ENCODE data around the gene LHX4.
A peak's percentile ranks its signal among the peaks of the same experiment; 100 is the strongest.

LHX4 gene

GRCh38 chr1:180279651-180280050, 49.6 kb downstream of the LHX4 start:
- Histone ChIP-seq H3K36me3 (ENCODE audit: insufficient read depth, low read length) (peaks cover 9% of the 10 kb centered on the region), H3K9me3 (ENCODE audit: low read depth, low read length) (no peaks in the 10 kb centered on the region), H3K9ac (ENCODE audit: insufficient read length) (no peak overlapping the region), H3K4me3 (no peak overlapping the region), H3K27ac (no peak overlapping the region)
- TF ChIP-seq POLR2AphosphoS5 (IDR thresholded peaks at IDR 0.05; ENCODE audit: borderline replicate concordance, low read depth, low read length) (no peak), FOXP2 (optimal IDR thresholded peaks at IDR 0.05; ENCODE audit: control extremely low read depth, extremely low read length, insufficient read depth) (no peak), EZH2 (IDR thresholded peaks at IDR 0.05) (no peak)
- no peak for DNase-seq (ENCODE audit: low read depth, low spot score)

GRCh38 chr1:180280617-180281016, 50.6 kb downstream of the LHX4 start:
- Histone ChIP-seq H3K27ac (no peak overlapping the region), H3K36me3 (ENCODE audit: insufficient read depth, low read length) (peaks cover 9% of the 10 kb centered on the region), H3K4me3 (no peak overlapping the region), H3K9ac (ENCODE audit: insufficient read length) (no peak overlapping the region), H3K9me3 (ENCODE audit: low read depth, low read length) (no peaks in the 10 kb centered on the region)
- DNase-seq (ENCODE audit: low read depth, low spot score) = no peak
- TF ChIP-seq EZH2 (IDR thresholded peaks at IDR 0.05) = no peak
- no peak for TF ChIP-seq POLR2AphosphoS5 (IDR thresholded peaks at IDR 0.05; ENCODE audit: borderline replicate concordance, low read depth, low read length)
- TF ChIP-seq FOXP2 (optimal IDR thresholded peaks at IDR 0.05; ENCODE audit: control extremely low read depth, extremely low read length, insufficient read depth) = no peak

- Histone ChIP-seq H3K36me3 (ENCODE audit: insufficient read depth, low read length) (peaks cover 11% of the 10 kb centered on the region), H3K27ac (no peak overlapping the region), H3K9ac (ENCODE audit: insufficient read length) (no peak overlapping the region), H3K4me3 (no peak overlapping the region), H3K9me3 (ENCODE audit: low read depth, low read length) (no peaks in the 10 kb centered on the region)
- TF ChIP-seq POLR2AphosphoS5 (IDR thresholded peaks at IDR 0.05; ENCODE audit: borderline replicate concordance, low read depth, low read length) = no peak
- no peak for TF ChIP-seq EZH2 (IDR thresholded peaks at IDR 0.05)
- no peak for TF ChIP-seq FOXP2 (optimal IDR thresholded peaks at IDR 0.05; ENCODE audit: control extremely low read depth, extremely low read length, insufficient read depth)
- no peak for DNase-seq (ENCODE audit: low read depth, low spot score)
Observed at GRCh38 chr1:180281490-180281889, 51.4 kb downstream of the LHX4 start.

GRCh38 chr1:180282401-180283044, 52.5 kb downstream of the LHX4 start:
- Histone ChIP-seq H3K9ac (ENCODE audit: insufficient read length) (no peak overlapping the region), H3K27ac (no peak overlapping the region), H3K36me3 (ENCODE audit: insufficient read depth, low read length) (peaks cover 18% of the 10 kb centered on the region), H3K9me3 (ENCODE audit: low read depth, low read length) (no peaks in the 10 kb centered on the region), H3K4me3 (no peak overlapping the region)
- DNase-seq (ENCODE audit: low read depth, low spot score) = no peak
- TF ChIP-seq POLR2AphosphoS5 (IDR thresholded peaks at IDR 0.05; ENCODE audit: borderline replicate concordance, low read depth, low read length) (no peak), EZH2 (IDR thresholded peaks at IDR 0.05) (no peak), FOXP2 (optimal IDR thresholded peaks at IDR 0.05; ENCODE audit: control extremely low read depth, extremely low read length, insufficient read depth) (no peak)

GRCh38 chr1:180283098-180283497, 53.0 kb downstream of the LHX4 start:
- no peak for TF ChIP-seq EZH2 (IDR thresholded peaks at IDR 0.05)
- TF ChIP-seq FOXP2 (optimal IDR thresholded peaks at IDR 0.05; ENCODE audit: control extremely low read depth, extremely low read length, insufficient read depth) = no peak
- no peak for TF ChIP-seq POLR2AphosphoS5 (IDR thresholded peaks at IDR 0.05; ENCODE audit: borderline replicate concordance, low read depth, low read length)
- DNase-seq (ENCODE audit: low read depth, low spot score) = no peak
- Histone ChIP-seq H3K36me3 (ENCODE audit: insufficient read depth, low read length) (peaks cover 18% of the 10 kb centered on the region), H3K4me3 (no peak overlapping the region), H3K9ac (ENCODE audit: insufficient read length) (no peak overlapping the region), H3K9me3 (ENCODE audit: low read depth, low read length) (no peaks in the 10 kb centered on the region), H3K27ac (no peak overlapping the region)

GRCh38 chr1:180286417-180286816, 56.4 kb downstream of the LHX4 start:
- H3K9ac ChIP-seq (ENCODE audit: insufficient read length) = no peak overlapping the region
- H3K27ac ChIP-seq = no peak overlapping the region
- DNase-seq (ENCODE audit: low read depth, low spot score) = no peak
- peaks cover 11% of the 10 kb centered on the region for H3K36me3 ChIP-seq (ENCODE audit: insufficient read depth, low read length)
- H3K9me3 ChIP-seq (ENCODE audit: low read depth, low read length) = no peaks in the 10 kb centered on the region
- TF ChIP-seq FOXP2 (optimal IDR thresholded peaks at IDR 0.05; ENCODE audit: control extremely low read depth, extremely low read length, insufficient read depth) (no peak), EZH2 (IDR thresholded peaks at IDR 0.05) (no peak), POLR2AphosphoS5 (IDR thresholded peaks at IDR 0.05; ENCODE audit: borderline replicate concordance, low read depth, low read length) (no peak)
- no peak overlapping the region for H3K4me3 ChIP-seq

- Histone ChIP-seq H3K9ac (ENCODE audit: insufficient read length) (peak overlapping the region; percentile 66), H3K9me3 (ENCODE audit: low read depth, low read length) (no peaks in the 10 kb centered on the region), H3K4me3 (peak overlapping the region; percentile 72), H3K36me3 (ENCODE audit: insufficient read depth, low read length) (peaks cover 11% of the 10 kb centered on the region), H3K27ac (peak overlapping the region; percentile 94)
- DNase-seq (ENCODE audit: low read depth, low spot score) = peak; percentile 22
- TF ChIP-seq POLR2AphosphoS5 (IDR thresholded peaks at IDR 0.05; ENCODE audit: borderline replicate concordance, low read depth, low read length) (no peak), EZH2 (IDR thresholded peaks at IDR 0.05) (no peak), FOXP2 (optimal IDR thresholded peaks at IDR 0.05; ENCODE audit: control extremely low read depth, extremely low read length, insufficient read depth) (no peak)
Observed at GRCh38 chr1:180287988-180288705, 58.1 kb downstream of the LHX4 start.

- no peak for TF ChIP-seq POLR2AphosphoS5 (IDR thresholded peaks at IDR 0.05; ENCODE audit: borderline replicate concordance, low read depth, low read length)
- TF ChIP-seq FOXP2 (optimal IDR thresholded peaks at IDR 0.05; ENCODE audit: control extremely low read depth, extremely low read length, insufficient read depth) = no peak
- TF ChIP-seq EZH2 (IDR thresholded peaks at IDR 0.05) = no peak
- no peak for DNase-seq (ENCODE audit: low read depth, low spot score)
- peak overlapping the region; percentile 94 for H3K27ac ChIP-seq
- H3K9me3 ChIP-seq (ENCODE audit: low read depth, low read length) = no peaks in the 10 kb centered on the region
- H3K36me3 ChIP-seq (ENCODE audit: insufficient read depth, low read length) = peaks cover 11% of the 10 kb centered on the region
- H3K9ac ChIP-seq (ENCODE audit: insufficient read length) = peak overlapping the region; percentile 66
- H3K4me3 ChIP-seq = no peak overlapping the region
Observed at GRCh38 chr1:180288940-180289339, 58.9 kb downstream of the LHX4 start.

All from SK-N-MC (cell line).